Muscle of back (tissue), 11 donors: ENCODE data around the gene NT5DC2. TPM values are rescaled to one million over a fixed set of nuclear protein-coding genes. Genes with fewer than 3 reads are reported as not detected.
A peak's percentile ranks its signal among the peaks of the same experiment; 100 is the strongest.

ENCODE experiments used
- DNase-seq, 3 donors: peaks; one replicate each; pipeline versions ENCODE4 v3.0.0 to v3.0.0-alpha.2; 2013
- polyA plus RNA-seq, 10 donors: library from polyadenylated mRNA; unstranded; fragments of 120-200 nt; gene quantifications; one replicate each; pipeline ENCODE4 v1.2.1, GENCODE V29; 2013; ENCODE audit not compliant: insufficient read length in 10 of 10

Gene NT5DC2
- polyA plus RNA-seq, 10 donors: 68.1 to 146 (median 93.2) TPM

GRCh38 chr3:52513281-52513680, 20.4 kb downstream of the NT5DC2 start:
- no peak for DNase-seq

GRCh38 chr3:52512727-52513126, 20.9 kb downstream of the NT5DC2 start:
- DNase-seq: no peak

GRCh38 chr3:52512105-52512504, 21.6 kb downstream of the NT5DC2 start:
- no peak for DNase-seq

GRCh38 chr3:52511509-52511908, 22.1 kb downstream of the NT5DC2 start:
- DNase-seq: no peak

GRCh38 chr3:52509753-52510328, 23.8 kb downstream of the NT5DC2 start:
- DNase-seq: no peak

GRCh38 chr3:52507359-52507758, 26.3 kb downstream of the NT5DC2 start:
- DNase-seq: no peak

GRCh38 chr3:52506266-52506966, 27.2 kb downstream of the NT5DC2 start:
- no peak for DNase-seq

GRCh38 chr3:52504977-52505376, 28.7 kb downstream of the NT5DC2 start:
- no peak for DNase-seq

GRCh38 chr3:52503788-52504424, 29.8 kb downstream of the NT5DC2 start:
- no peak for DNase-seq

GRCh38 chr3:52502808-52503350, 30.8 kb downstream of the NT5DC2 start:
- DNase-seq: no peak

GRCh38 chr3:52502001-52502400, 31.7 kb downstream of the NT5DC2 start:
- no peak for DNase-seq

GRCh38 chr3:52501046-52501445, 32.6 kb downstream of the NT5DC2 start:
- no peak for DNase-seq

GRCh38 chr3:52498137-52499054, 35.3 kb downstream of the NT5DC2 start:
- DNase-seq: peak in 1 of 3 donors; percentile 49

- DNase-seq: no peak
Measured at GRCh38 chr3:52495777-52496602, 37.7 kb downstream of the NT5DC2 start.

GRCh38 chr3:52494886-52495495, 38.7 kb downstream of the NT5DC2 start, which contains the start of gene STAB1:
STAB1 (plus strand) TSS chr3:52495338; CDS start chr3:52495414, 76 bp downstream.
- DNase-seq: peak in 1 of 3 donors; percentile 51

- DNase-seq: no peak
Measured at GRCh38 chr3:52494445-52494844, 39.2 kb downstream of the NT5DC2 start.

GRCh38 chr3:52493232-52494017, 40.2 kb downstream of the NT5DC2 start:
- DNase-seq: no peak

- DNase-seq: no peak
Measured at GRCh38 chr3:52492059-52492458, 41.6 kb downstream of the NT5DC2 start.

- DNase-seq: peak in 1 of 3 donors; percentile 39
Measured at GRCh38 chr3:52490939-52491526, 42.6 kb downstream of the NT5DC2 start.
